HG03558 (cell line): ENCODE measurements around the gene NPAT.

Source experiments
- ATAC-seq: cut with Tn5 transposase; IDR thresholded peaks from one replicate; pipeline ENCODE4 v1.9.1; 2021; ENCODE audit warnings: moderate number of reproducible peaks; ENCODE audit not compliant: unreplicated experiment; ENCODE audit errors: extremely low read depth

The NPAT gene

DNA sequence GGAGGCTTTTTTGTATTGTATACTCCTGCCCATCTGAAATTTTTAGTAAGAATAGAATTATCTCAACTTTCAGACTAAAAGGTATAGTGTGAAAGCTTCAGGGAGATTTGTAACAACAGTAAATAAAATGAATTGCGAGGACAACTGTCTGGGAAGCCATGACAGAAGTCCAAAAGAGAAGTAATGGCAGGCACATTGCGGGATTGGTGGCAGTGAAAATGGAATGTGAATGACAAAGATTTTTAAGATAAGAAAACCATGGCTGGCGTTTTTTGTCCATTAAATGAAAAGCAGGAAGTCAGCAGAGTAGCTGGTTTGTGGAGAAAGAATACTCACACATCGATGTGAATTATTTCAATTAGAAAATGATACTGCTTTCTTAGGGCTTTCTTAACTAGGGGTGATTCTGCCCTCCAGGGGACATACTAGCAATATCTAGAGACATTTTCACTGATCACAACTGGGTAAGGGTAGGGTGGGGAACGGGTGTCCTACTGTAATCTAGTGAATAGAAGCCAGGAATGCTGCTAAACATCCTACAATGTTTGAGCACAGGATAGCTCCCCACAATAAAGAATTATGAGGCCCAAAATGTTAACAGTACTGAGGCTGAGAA, 1.6 kb downstream of the NPAT start:
- ATAC-seq: no peak

DNA sequence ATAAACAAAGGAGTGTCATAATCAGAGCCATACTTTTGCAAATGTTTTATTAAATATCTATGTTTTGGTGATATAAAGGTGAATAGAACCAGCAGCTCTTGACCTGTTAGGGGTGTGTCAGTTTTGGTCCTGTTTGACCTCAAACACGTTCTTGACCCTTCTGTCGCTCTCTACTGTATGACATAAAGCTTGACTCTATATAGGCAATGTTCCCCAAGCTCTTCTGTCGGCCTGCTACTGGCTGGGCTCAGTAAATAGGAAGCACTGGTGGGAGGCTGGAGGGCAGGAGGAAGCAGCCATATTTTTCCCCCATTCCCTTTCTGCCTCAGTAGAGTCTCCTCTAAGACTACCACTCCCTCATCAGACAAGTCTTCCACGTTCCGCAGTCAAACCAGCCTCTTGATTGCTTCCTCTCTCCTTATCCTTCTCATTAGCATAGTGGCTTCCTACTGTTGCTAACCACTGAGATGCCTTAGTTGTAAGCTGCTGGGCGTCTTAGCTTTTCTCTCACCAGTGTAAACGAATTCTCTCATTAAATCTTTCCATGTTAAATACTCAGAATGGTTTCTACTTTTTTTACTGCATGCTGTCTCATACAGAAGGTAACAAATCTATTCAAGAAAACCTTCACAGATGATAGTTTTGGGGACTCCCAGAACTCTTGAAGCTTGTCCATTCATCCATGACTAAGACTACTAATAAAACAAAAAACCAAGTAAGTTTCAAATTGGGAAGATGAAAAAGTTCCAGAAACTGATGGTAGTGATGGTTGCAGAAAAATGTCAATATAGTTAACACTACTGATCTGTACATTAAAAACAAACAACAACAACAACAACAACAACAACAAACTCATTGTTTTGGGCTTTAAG, 3.3 kb downstream of the NPAT start:
- no peak for ATAC-seq

DNA sequence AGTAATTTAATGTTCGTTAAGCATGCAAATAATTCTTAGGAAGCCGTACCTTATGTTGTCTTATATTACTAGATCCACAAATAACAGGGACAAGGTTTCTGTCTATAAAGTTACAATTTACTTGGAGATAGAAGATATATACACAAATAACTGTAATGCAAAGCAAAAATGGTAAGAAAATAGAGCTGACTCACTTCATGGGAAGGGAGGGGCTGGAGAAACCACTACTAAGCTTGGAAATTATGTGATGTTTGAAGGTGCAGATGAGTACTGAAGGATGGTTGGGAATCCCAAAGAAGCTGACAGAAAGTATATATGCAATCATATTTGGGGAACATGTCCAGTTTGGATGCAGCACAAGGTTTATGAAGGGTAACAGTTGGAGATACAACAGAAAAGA, 4.0 kb downstream of the NPAT start:
- ATAC-seq: no peak

DNA sequence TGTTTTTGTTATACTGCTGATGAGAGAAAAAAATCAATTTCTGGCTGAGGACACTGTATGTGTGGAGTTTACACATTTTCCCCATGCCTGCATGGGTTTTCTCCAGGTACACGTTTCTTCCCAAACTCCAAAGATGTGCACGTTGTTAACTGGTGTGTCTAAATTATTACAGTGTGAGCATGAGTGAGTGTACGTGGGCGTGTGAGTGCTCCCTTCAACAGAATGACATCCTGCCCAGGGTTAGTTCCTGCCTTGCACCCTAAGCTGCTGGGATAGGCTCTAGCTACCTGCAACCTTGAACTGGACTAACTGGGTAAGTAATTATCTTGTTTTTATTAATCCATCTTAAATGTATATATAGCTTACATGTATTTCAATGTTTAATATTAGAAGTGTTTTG, 5.5 kb downstream of the NPAT start:
- ATAC-seq: no peak

DNA sequence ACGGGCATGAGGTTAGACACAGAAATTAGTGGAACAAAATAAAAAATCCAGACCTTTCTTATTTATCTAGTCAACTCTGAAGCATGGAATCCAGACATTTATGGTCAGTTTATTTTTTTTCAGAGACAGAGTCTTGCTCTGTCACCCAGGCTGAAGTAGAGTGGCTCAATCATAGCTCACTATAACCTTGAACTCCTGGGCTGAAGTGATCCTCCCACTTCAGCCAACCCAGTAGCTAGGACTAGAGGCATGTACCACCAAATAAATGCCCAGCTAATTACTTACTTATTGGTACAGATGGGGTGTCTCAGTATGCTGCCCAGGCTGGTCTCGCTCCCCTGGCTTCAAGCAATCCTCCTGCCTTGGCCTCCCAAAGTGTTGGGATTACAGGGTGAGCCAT, 8.7 kb downstream of the NPAT start:
- no peak for ATAC-seq

DNA sequence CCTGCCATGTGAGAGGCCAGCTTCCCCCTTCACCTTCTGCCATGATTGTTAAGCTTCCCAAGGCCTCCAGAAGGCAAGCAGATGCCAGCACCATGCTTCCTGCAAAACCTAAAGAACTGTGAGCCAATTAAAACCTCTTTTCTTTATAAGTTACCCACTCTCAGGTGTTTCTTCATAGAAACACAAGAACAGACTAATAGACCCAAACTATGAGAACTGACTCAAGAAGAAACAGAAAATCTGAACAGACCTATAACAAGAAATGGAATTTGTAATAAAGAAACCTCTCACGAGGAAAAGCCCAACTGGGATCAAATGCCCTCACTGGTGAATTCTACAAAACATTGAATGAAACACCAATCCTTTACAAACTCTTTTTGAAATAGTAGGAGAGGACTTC, 12.0 kb downstream of the NPAT start:
- ATAC-seq: no peak

DNA sequence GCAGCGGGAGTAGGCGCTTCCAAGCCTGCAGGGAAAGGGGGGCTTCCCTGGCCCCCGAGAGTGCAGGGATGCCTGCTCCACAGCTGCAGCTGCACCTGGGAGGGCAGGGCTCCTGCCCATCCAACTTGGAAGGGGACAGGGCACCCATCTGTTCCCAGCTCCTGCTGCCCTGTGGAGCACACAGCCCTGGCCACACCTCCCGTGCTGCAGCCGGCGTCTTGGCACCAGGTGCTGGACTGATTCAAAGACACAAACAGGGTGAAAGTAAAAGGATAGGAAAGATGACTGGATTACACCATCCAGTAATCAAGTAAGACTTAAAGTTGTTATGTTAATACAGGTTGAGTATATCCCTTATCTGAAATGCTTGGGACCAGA, 14.8 kb downstream of the NPAT start:
- no peak for ATAC-seq

DNA sequence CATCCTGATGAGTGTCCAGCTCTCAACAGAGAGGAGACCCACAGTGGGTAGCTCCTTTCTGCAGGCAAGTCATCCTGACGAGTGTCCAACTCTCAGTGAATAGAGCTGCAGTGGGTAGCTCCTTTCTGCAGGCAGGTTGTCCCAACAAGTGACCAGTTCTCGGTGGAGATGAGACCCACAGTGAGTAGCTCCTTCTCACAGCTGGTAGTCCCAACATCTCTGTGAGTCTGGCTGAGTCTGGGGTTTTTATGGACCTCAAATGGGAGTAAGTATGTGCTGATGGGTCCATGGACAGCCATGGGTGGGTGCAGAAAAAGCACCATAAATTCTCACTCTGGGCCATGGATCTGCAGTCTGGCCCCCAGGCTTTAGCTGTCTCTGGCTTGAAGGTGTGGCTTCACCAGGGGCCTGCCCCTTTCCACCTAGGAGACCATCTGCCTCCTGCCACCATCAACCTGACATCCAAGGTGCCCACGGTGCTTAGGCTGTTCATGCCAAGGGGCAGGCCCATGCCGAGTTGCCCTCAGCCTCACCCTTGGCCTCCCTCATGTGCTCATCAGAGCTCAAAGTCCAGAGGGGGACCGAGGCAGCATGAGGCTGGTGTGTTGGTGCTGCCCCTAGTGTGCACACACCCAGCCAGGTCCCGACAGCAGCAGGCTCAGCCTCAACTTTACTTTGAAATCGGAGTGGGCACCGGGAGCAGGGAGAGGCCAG, 15.3 kb downstream of the NPAT start:
- no peak for ATAC-seq

DNA sequence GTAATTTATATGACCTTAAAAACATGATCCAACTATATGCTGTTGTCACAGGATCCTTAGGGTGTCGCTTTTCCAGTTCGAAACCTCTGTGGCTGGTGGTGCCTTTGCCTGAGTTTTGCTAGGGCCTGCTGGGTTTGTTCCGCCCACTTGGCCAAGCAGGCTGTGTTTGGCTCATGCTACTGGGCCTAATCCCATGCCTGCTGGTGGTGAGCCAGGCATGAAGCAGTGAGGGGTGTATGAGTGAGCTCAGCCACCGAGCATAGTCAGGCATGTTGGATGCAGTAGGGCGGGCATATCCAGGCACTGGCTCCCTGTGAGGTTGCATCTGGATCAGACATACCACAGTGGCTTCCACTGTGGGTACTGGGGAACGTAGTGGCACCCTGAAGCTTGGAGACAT, 16.3 kb downstream of the NPAT start:
- no peak for ATAC-seq

DNA sequence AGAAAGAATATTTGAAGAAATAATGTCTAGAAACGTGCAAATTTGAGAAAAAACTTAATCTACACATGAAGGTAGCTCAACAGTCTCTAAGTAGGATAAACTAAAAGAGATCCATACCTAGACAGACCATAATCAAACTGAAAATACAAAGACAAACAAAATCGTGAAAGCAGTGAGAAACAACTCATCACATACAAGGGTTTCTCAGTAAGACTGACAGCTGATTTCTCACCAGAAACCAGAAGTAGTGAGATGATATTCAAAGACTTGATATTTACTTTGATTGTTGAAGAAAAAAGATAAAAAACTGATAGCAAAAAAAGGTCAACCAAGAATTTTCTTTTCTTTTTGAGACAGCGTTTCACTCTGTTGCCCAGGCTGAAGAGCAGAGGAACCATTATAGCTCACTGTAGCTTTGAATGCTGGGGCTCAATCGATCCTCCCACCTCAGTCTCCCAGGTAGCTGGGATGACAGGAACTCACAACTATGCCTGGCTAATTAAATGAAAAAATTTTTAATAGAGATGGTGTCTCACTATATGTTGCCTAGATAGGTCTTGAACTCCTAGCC, 17.4 kb downstream of the NPAT start:
- no peak for ATAC-seq

DNA sequence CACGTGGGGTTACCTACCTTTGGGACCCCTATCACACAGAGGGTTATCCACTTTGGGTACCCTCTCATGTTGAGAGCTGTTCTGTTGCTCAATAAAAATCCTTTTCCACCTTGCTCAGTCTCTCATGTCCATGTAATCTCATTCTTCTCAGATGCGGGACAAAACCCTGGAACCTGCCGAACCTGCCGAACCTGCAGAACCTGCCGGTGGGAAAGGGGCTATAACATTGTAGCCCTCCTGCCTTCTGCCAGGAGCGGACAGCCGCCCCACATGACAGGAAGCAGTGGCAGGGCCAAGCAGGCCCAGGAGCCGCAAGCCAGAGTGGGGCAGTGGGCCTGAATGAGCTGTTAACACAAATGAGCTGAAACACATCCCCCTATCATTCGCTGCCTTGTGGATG, 18.1 kb downstream of the NPAT start:
- no peak for ATAC-seq

DNA sequence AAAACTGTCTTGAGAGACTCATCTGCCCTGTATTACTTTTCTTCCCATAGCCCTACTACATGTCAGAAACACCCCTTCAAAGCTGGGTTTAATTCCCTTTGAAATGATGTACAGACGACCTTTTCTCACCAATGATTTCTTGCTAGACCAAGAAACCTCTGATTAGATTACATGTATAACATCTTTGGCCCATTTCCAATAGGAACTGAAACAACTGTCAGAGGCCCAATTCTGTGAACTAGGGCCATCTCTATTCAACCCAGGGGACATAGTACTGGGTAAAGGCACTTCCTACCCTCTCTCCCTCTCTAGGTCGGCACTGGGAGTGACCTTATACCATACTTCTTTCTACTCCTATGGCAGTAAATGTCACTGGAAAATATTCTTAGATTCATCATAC, 19.4 kb downstream of the NPAT start:
- ATAC-seq: no peak

DNA sequence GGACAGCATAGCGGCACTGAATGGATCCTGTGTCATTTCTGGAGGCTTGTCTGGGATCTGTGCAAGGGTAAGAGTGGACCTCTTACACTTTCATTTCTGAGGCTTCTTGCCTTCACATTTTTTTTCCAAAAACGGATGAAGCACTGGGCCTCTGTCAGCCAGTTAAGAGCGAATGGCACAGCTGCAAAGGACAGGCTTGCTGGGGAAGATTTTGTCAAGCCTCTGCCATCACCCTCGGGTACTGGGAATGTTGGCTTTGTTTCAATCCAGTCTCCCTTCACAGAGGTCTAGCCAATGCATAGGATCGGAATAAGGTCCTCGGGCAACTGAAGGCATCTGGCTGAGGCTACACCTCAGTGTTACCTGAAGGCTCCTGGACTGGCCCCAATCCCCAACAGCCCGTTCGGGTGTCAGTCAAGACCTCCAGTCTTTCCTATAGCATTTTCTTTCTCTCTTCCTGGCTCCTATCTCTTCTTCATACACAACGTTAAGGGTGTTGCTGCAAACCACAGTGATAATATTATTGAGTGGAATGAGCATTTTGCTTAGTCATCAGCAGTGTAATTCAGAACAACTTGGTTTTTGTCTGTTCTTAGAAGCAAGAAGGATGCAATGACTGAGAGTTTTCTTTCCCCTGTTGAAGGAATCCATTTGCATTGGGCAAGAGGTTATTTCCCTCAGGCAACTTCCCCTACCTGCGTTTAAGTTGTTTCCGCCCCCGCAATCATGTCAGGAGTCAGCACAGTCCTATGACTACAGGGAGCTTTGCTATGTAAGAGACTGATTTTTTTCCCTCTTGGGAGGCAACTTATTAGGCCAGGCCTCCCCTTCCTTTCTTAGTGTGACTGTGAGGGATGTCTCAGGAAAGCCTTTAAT, 22.8 kb downstream of the NPAT start:
- ATAC-seq: peak; percentile 53

DNA sequence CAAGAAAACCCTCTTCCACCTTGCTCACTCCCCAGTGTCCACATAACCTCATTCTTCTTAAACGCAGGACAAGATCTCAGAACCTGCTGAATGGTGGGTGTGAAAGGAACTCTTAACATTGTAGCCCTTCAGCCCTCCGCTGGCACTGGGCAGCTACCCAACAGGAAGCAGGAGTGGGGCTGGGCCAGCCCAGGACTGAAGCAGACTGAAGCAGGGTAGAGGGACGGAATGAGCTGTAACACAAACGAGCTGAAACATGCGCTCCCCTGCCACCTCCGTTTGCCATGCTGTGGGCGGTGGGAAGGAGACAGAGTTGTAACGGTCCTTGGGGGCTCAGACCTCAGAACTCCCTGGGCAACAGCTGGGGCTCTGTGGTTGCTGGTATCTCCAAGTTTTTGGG, 23.6 kb downstream of the NPAT start:
- ATAC-seq: no peak

DNA sequence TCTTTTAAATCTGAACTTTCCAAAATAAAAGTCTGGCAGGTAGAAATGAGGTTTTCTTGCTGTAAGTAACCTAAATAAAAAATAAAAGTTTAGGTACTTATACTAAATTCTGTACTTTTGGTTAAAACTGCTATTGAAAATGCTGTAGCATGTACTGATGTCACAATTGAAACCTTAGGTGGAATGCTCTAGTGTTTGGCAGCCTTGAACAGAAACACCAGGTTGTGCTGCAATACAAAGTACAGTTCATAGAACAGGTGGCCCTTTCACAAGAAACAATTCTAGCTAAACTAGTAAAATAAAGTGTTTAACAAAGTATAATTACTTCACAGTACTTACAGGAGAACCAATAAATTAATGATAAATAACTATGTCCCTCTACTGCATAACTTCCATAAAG, 25.1 kb downstream of the NPAT start:
- peak; percentile 32 for ATAC-seq

DNA sequence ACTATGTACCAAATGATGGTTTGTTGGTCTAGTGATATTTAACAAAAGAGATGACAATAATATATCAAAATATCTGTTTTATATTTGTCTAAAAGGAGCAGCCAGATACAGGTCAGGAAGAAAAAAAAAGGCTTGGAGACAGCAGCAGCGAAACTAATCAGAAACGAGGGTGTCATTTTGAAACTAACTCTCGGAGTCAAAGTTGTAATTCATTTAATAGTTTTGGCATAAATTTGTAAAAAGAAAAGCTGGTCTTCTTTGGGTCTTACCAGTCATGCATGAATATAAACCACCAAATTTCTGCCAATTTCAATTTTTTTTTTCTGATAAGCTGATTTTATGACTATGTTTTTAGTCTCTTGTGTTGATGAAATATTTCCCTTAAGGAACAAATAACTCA, 25.5 kb downstream of the NPAT start:
- ATAC-seq: no peak

DNA sequence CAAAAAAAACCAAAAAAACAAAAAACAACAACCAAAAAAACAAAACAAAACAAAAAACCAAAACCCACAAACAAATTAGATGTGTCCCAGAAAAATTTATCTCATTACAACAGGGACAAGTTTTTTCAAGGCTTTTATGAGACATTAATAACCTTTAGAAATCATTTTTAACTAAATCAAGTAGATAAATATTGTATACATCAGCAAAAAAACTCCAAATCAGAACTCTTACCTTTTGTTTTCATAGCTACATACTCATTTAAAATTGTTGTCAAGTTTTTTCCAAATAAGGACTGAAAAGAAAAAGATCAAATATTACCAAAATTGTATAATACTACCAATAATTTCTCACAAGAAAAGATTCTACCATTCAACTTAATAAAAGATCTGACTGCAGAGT, 28.7 kb downstream of the NPAT start:
- no peak for ATAC-seq

DNA sequence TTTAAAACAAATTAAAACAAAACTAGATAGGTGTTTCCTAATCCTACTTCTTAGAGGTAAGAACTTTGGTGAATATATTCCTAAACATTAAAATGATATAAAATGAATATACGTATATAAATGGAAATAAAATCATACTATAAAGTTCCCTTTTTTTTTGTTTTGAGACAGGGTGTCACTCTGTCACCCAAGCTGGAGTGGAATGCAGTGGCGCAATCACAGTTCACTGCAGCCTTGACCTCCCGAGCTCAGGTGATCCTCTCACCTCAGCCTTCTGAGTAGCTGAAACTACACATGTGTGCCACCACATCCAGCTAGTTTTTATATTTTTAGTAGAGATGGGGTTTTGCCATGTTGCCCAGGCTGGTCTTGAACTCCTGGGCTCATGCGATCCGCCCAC, 44.9 kb downstream of the NPAT start:
- ATAC-seq: no peak

DNA sequence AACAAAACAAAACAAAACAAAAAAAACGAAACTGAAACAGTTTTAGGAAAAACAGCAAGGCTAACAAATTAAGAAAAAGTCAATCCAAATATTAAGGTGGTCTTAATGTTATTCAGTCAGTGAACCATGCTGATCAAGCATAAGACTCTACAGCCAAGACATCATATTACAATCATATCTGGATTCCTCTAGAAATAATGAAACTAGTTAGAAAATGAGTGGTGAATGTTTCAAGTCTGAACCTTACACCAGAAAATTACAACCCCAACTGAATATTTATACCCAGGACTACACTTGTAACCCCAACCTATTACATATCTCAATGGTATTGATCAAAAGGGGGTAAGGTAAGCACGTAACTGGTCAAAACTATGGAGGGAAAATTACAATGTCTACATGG, 52.3 kb downstream of the NPAT start:
- no peak for ATAC-seq

DNA sequence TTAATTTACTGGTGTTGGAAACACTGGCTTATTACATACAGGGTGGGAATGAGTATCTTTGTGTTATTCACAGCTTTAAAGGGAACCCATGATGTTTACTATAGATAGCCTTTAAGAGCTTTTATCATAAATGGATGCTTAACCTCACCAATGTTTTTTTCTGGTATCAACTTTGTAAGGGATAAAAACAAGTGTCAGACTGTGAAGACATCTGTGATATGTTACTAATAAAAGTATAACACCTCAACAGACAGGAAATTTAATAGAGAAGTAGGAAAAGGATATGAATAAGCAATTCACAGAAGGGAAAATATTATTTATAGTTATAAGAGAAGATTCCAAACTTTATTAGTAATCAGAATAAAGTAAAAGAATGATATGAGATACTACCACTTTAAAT, 54.8 kb downstream of the NPAT start:
- ATAC-seq: no peak
